Measurements from ENCODE around the gene SERP1.

SERP1 gene

DNA sequence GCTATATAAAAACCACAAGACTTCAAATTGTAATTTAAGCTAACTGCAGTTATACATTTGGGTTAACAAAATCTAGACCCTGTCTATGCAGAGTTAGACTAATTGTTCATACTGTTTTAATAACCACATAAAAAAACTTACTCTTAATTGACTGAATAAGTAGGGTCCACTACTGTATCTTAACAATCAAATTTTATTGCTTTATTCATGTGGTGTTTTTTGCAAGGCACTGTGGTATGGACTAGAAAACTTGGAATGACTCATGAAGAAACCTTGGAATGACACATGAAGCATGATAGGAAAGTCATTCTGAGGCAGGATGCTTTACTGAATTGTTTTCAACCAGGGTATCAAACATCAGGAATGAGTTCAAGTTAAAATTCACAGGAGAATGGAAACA, 2.3 kb downstream of the SERP1 start:
- H3K27me3 ChIP-seq (replicated peaks), result no peaks in the 10 kb centered on the region
- TF ChIP-seq, protein P1, sequence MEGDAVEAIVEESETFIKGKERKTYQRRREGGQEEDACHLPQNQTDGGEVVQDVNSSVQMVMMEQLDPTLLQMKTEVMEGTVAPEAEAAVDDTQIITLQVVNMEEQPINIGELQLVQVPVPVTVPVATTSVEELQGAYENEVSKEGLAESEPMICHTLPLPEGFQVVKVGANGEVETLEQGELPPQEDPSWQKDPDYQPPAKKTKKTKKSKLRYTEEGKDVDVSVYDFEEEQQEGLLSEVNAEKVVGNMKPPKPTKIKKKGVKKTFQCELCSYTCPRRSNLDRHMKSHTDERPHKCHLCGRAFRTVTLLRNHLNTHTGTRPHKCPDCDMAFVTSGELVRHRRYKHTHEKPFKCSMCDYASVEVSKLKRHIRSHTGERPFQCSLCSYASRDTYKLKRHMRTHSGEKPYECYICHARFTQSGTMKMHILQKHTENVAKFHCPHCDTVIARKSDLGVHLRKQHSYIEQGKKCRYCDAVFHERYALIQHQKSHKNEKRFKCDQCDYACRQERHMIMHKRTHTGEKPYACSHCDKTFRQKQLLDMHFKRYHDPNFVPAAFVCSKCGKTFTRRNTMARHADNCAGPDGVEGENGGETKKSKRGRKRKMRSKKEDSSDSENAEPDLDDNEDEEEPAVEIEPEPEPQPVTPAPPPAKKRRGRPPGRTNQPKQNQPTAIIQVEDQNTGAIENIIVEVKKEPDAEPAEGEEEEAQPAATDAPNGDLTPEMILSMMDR (IDR thresholded peaks at IDR 0.05; ENCODE audit: low read depth, low read length, missing control alignments), result no peak
- DNase-seq, result peak; percentile 33
- peak overlapping the region; percentile 0 for H3K4me3 ChIP-seq (ENCODE audit: low read depth, low read length)
- peaks cover 19% of the 10 kb centered on the region for H3K36me3 ChIP-seq (replicated peaks)
- in situ Hi-C loops (cut with HindIII; ENCODE audit: low pct_ligation_motif_present, low sequenced_read_pairs), result no loop called here
- no peak overlapping the region for H3K27ac ChIP-seq

GRCh38 chr3:150543531-150543930, 2.8 kb downstream of the SERP1 start:
- Histone ChIP-seq H3K4me3 (ENCODE audit: low read depth, low read length) (no peak overlapping the region), H3K27me3 (replicated peaks) (no peaks in the 10 kb centered on the region), H3K36me3 (replicated peaks) (peaks cover 19% of the 10 kb centered on the region), H3K27ac (no peak overlapping the region)
- in situ Hi-C loops (cut with HindIII; ENCODE audit: low pct_ligation_motif_present, low sequenced_read_pairs), result no loop called here
- no peak for DNase-seq
- TF ChIP-seq, protein P1 (IDR thresholded peaks at IDR 0.05; ENCODE audit: low read depth, low read length, missing control alignments), result no peak

- in situ Hi-C loops (cut with HindIII; ENCODE audit: low pct_ligation_motif_present, low sequenced_read_pairs), result no loop called here
- Histone ChIP-seq H3K4me3 (ENCODE audit: low read depth, low read length) (no peak overlapping the region), H3K27me3 (replicated peaks) (no peaks in the 10 kb centered on the region), H3K27ac (no peak overlapping the region), H3K36me3 (replicated peaks) (peaks cover 19% of the 10 kb centered on the region)
- DNase-seq, result no peak
- TF ChIP-seq, protein P1 (IDR thresholded peaks at IDR 0.05; ENCODE audit: low read depth, low read length, missing control alignments), result no peak
Observed at GRCh38 chr3:150543128-150543527, 3.2 kb downstream of the SERP1 start.

- TF ChIP-seq, protein P1 (IDR thresholded peaks at IDR 0.05; ENCODE audit: low read depth, low read length, missing control alignments), result no peak
- Histone ChIP-seq H3K27me3 (replicated peaks) (no peaks in the 10 kb centered on the region), H3K4me3 (ENCODE audit: low read depth, low read length) (no peak overlapping the region), H3K36me3 (replicated peaks) (peaks cover 17% of the 10 kb centered on the region), H3K27ac (no peak overlapping the region)
- in situ Hi-C loops (cut with HindIII; ENCODE audit: low pct_ligation_motif_present, low sequenced_read_pairs), result no loop called here
- no peak for DNase-seq
Observed at GRCh38 chr3:150540991-150541390, 5.3 kb downstream of the SERP1 start.

DNA sequence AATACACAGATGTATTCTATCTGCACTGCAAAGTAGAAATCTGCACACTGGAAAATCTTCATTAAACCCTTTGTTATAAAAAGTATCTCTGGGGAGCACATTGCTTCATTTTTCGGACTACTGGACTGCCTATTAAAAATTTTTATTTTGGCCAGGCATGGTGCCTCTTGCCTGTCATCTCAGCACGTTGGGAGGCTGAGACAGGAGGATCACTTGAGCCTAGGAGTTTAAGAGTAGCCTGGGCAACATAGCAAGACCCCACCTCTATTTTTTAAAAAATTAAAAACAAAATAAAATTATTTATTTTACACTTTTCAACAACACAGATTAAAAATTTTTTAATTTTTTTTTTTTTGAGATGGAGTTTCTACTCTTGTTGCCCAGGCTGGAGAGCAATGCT, 6.0 kb downstream of the SERP1 start:
- in situ Hi-C loops (cut with HindIII; ENCODE audit: low pct_ligation_motif_present, low sequenced_read_pairs), result no loop called here
- TF ChIP-seq, protein P1 (IDR thresholded peaks at IDR 0.05; ENCODE audit: low read depth, low read length, missing control alignments), result no peak
- no peaks in the 10 kb centered on the region for H3K27me3 ChIP-seq (replicated peaks)
- H3K36me3 ChIP-seq (replicated peaks), result peaks cover 17% of the 10 kb centered on the region
- no peak overlapping the region for H3K4me3 ChIP-seq (ENCODE audit: low read depth, low read length)
- no peak overlapping the region for H3K27ac ChIP-seq
- DNase-seq, result no peak
